Smooth muscle cell (in vitro differentiated cells): ENCODE measurements around the gene CA11. TPM values are rescaled to one million over a fixed set of nuclear protein-coding genes. Genes with fewer than 3 reads are reported as not detected.

Experiments used
- DNase-seq: peaks from one replicate; lab custom pipeline; 2025; ENCODE audit not compliant: unreplicated experiment; lab: John Stamatoyannopoulos, UW
- H2AFZ ChIP-seq: fragments of 200-600 bp; sonication (generic); 2 replicates; pipeline ENCODE4 v1.6.0; 2016; ENCODE audit warnings: antibody characterized with exemption, low read depth, mild to moderate bottlenecking
- H3F3A ChIP-seq: fragments of 200-600 bp; sonication (generic); 2 replicates; pipeline ENCODE4 v1.6.0; 2017; ENCODE audit warnings: antibody characterized with exemption, low read depth
- H3K27ac ChIP-seq: fragments of 200-600 bp; sonication (generic); 2 replicates; pipeline ENCODE4 v1.5.1; 2016; ENCODE audit warnings: low read depth, mild to moderate bottlenecking
- H3K27me3 ChIP-seq: fragments of 200-600 bp; sonication (generic); 2 replicates; pipeline ENCODE4 v1.6.1; 2016; ENCODE audit warnings: low read depth, mild to moderate bottlenecking
- H3K36me3 ChIP-seq: fragments of 200-600 bp; sonication (generic); 2 replicates; pipeline ENCODE4 v1.5.1; 2016; ENCODE audit warnings: low read depth
- H3K4me1 ChIP-seq: fragments of 200-600 bp; sonication (generic); 2 replicates; pipeline ENCODE4 v1.5.1; 2016; ENCODE audit warnings: low read depth
- H3K4me2 ChIP-seq: fragments of 200-600 bp; sonication (generic); 2 replicates; pipeline ENCODE4 v1.6.0; 2016; ENCODE audit warnings: mild to moderate bottlenecking
- H3K4me3 ChIP-seq: fragments of 200-600 bp; sonication (generic); 2 replicates; pipeline ENCODE4 v1.5.1; 2016; ENCODE audit warnings: mild to moderate bottlenecking
- H3K79me2 ChIP-seq: fragments of 200-600 bp; sonication (generic); 2 replicates; pipeline ENCODE4 v1.6.0; 2016; ENCODE audit warnings: low read depth, mild to moderate bottlenecking
- H3K9ac ChIP-seq: fragments of 200-600 bp; sonication (generic); 2 replicates; pipeline ENCODE4 v1.6.0; 2016; ENCODE audit warnings: low read depth
- H3K9me3 ChIP-seq: fragments of 200-600 bp; sonication (generic); replicated peaks from 2 replicates; pipeline ENCODE4 v1.5.1; 2016; ENCODE audit warnings: low read depth
- H4K20me1 ChIP-seq: fragments of 200-600 bp; sonication (generic); 2 replicates; pipeline ENCODE4 v1.6.0; 2016; ENCODE audit warnings: low read depth
- WGBS: methylation state at CpG from one replicate; pipeline ENCODE4 v1.1.7; 2016; ENCODE audit warnings: low lambda C conversion rate; 5-methylcytosine and 5-hydroxymethylcytosine counted together
- polyA plus RNA-seq: library from polyadenylated mRNA; unstranded; fragments of >200 nt; fragmentation: Nextera tagmentation; extraction: Ambion mirVana; gene quantifications from 2 replicates; pipeline ENCODE4 v1.2.1, GENCODE V29; 2016
- total RNA-seq: library from RNA; depleted of rRNA; stranded (reverse); fragments of >200 nt; gene quantifications from 2 replicates; pipeline ENCODE4 v1.2.3, GENCODE V29; 2014
- TF ChIP-seq, protein P1 (sequence below): fragments of 200-600 bp; sonication (generic); IDR thresholded peaks from 2 replicates; pipeline ENCODE4 v1.5.1; 2017; ENCODE audit warnings: borderline replicate concordance, mild to moderate bottlenecking, antibody characterized with exemption; ENCODE audit not compliant: insufficient read depth, poor library complexity, severe bottlenecking

Gene CA11
- total and polyA plus RNA-seq, 2 experiments from 2014 or later, result 0.09 to 6.9 TPM

DNA sequence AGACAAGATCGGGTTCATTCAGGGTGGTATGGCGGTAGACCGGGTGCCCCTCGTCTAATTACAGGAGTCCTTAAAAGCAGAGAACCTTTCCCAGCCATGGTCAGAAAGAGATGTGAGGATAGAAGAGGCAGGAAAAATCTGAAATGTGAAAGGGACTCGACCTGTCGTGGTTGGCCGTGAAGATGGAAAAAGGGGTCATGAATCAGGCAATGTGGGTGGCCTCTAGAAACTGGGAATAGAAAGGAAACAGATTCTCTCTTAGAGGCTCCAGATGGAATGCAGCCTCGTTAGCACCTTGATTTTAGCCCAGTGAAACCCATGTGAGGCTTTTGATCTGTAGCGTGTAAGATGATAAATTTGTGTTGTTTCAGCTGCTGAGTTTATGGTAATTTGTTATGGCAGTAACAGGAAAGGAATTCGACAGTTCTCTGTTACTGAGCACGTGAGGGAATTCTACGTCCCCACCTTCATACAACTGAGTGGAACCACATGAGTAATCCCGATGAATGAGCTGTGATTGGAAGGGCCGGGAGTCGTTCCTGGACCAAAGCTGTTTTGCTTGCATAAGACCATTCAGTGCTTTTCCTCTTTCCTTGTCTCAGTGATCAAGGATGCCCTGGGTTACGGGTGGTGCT, 11.0 kb upstream of the CA11 start:
- Histone ChIP-seq H3K27ac (no peak overlapping the region), H3K9ac (no peak overlapping the region), H2AFZ (no peak overlapping the region), H3K4me1 (no peaks in the 10 kb centered on the region), H3K4me2 (no peak overlapping the region), H3K36me3 (no peaks in the 10 kb centered on the region), H3F3A (no peaks in the 10 kb centered on the region), H3K27me3 (no peaks in the 10 kb centered on the region), H3K79me2 (no peaks in the 10 kb centered on the region), H3K4me3 (no peak overlapping the region), H3K9me3 (no peaks in the 10 kb centered on the region), H4K20me1 (no peaks in the 10 kb centered on the region)
- TF ChIP-seq, protein P1, sequence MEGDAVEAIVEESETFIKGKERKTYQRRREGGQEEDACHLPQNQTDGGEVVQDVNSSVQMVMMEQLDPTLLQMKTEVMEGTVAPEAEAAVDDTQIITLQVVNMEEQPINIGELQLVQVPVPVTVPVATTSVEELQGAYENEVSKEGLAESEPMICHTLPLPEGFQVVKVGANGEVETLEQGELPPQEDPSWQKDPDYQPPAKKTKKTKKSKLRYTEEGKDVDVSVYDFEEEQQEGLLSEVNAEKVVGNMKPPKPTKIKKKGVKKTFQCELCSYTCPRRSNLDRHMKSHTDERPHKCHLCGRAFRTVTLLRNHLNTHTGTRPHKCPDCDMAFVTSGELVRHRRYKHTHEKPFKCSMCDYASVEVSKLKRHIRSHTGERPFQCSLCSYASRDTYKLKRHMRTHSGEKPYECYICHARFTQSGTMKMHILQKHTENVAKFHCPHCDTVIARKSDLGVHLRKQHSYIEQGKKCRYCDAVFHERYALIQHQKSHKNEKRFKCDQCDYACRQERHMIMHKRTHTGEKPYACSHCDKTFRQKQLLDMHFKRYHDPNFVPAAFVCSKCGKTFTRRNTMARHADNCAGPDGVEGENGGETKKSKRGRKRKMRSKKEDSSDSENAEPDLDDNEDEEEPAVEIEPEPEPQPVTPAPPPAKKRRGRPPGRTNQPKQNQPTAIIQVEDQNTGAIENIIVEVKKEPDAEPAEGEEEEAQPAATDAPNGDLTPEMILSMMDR, result no peak
- WGBS, result 41% methylated on average over 16 of the region's 16 CpGs
- DNase-seq, result no peak

DNA sequence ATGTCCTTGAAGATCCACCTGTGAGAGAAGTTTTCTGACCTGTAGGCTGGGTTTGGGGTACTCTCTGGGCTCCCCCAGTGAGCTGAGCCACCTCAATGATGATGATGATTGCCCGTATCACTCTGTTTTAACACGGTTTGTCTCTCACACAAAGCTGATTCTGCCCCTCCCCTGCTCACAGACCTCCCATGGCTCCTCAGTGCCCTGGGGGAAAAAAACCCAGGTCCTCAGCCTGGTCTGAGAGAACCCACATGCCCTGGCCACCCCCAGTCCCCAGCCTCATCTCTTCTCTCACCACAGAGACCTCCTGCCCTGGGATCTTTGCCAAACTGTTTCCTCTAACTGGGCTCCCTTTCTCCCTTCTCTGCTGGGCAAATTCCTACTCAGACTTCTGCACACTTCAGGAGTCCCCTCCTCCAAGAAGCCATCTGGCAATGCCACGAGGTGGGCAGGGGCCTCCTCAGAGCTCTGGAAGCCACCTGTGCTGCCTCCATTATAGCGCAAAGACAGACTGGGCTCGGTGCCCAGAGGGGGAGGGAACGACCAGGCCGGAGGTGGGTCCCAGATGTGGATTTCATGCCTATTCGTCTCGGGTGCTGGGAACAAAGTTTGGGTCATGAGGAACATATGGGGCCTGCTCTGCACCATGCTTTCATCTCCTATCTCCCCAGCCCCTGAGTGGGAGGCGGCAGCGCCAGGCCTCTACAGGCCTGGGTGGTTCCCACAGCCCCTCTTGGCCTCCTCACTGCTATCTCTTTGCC, 8.5 kb upstream of the CA11 start:
- no peak overlapping the region for H3K27ac ChIP-seq
- no peak overlapping the region for H3K9ac ChIP-seq
- H3K4me2 ChIP-seq, result no peak overlapping the region
- DNase-seq, result no peak
- TF ChIP-seq, protein P1, result no peak
- H4K20me1 ChIP-seq, result no peaks in the 10 kb centered on the region
- no peaks in the 10 kb centered on the region for H3K36me3 ChIP-seq
- no peaks in the 10 kb centered on the region for H3K27me3 ChIP-seq
- no peaks in the 10 kb centered on the region for H3K9me3 ChIP-seq
- no peaks in the 10 kb centered on the region for H3K4me1 ChIP-seq
- no peak overlapping the region for H2AFZ ChIP-seq
- WGBS, result 62% methylated on average over 11 of the region's 11 CpGs
- no peak overlapping the region for H3K4me3 ChIP-seq
- H3F3A ChIP-seq, result no peaks in the 10 kb centered on the region
- no peaks in the 10 kb centered on the region for H3K79me2 ChIP-seq

DNA sequence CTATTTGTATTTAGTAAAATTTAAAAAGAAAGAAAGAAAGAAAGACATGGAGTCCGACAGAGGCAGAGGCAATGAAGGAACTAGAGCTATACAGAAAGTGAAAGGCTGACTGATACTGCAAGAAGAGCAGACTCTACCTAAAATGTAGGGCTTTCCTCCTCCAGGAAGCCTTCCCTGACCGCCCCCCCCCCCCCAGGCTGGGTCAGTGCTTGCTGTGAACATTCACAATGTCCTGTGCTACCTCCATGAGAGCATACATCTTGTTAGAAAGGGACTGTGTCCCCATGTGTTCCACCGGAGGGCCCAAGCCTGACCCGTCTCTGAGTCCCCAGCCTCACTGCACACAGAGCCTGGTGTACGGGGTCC, 5.7 kb upstream of the CA11 start:
- 90% methylated on average over 5 of the region's 5 CpGs for WGBS
- Histone ChIP-seq H3F3A (no peaks in the 10 kb centered on the region), H3K36me3 (no peaks in the 10 kb centered on the region), H3K79me2 (no peaks in the 10 kb centered on the region), H3K27me3 (no peaks in the 10 kb centered on the region), H3K27ac (no peak overlapping the region), H4K20me1 (no peaks in the 10 kb centered on the region), H3K4me1 (no peaks in the 10 kb centered on the region), H3K4me2 (no peak overlapping the region), H3K4me3 (no peak overlapping the region), H3K9ac (no peak overlapping the region), H3K9me3 (no peaks in the 10 kb centered on the region), H2AFZ (no peak overlapping the region)
- TF ChIP-seq, protein P1, result no peak
- no peak for DNase-seq
